Activated CD8-positive, alpha-beta memory T cell treated with anti-CD3 and anti-CD28 coated beads for 36 hours (primary cell): ENCODE measurements around the gene ELANE. TPM values are rescaled to one million over a fixed set of nuclear protein-coding genes. Genes with fewer than 3 reads are reported as not detected.

Experiments
- CTCF ChIA-PET: fragments of 350-600 bp; sonication (Branson Sonifier 250); formaldehyde crosslinking; loops from one replicate; lab custom pipeline; 2021; ENCODE audit warnings: antibody characterized with exemption; lab: Charles Lee
- POLR2A ChIA-PET: fragments of 350-600 bp; sonication (Branson Sonifier 250); formaldehyde crosslinking; loops from one replicate; lab custom pipeline; 2021; ENCODE audit warnings: antibody characterized with exemption; lab: Charles Lee
- total RNA-seq, 2 experiments: library from RNA; stranded (reverse); gene quantifications; one replicate each; pipeline ENCODE4 v1.2.3, GENCODE V29; 2021

Gene ELANE
- total RNA-seq, 2 experiments from 2014 or later, result not detected

DNA sequence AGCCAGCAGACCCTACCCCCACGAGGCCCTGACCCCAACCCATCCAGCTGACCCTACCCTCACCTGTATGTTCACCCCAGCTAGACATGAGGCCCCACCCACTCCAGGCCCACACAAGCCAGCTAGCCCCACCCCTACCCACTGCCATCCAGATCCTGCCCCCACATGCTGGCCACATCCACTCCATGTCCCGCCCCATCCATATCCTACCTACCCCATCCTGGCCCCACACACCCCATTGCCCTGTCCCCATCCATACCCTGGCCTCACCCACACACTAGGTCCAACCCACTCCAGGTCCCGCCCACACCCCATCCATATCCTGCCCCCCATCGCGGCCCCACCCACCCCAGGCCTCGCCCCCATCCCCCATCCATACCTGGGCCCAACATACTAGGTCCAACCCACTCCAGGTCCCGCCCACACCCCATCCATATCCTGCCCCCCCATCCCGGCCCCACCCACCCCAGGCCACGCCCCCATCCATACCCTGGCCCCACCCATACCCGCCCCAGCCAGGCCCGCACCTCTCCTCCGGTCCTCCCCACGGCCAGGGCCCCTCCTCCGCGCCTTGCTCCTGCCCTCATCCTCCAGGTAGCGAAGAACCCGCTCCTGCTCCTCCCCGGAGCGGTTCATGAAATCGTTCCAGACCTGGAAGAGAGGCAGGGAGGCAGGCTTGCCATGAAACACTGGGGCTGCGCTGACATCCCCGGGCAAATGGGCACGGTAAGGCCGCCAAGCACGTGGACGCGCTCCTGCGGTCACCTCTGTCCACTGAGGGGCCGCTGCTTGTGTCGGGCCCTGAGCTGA, 48.4 kb downstream of the ELANE start:
- CTCF ChIA-PET, result no interaction called here
- POLR2A ChIA-PET, result no interaction called here

GRCh38 chr19:901216-902092, 49.4 kb downstream of the ELANE start:
- POLR2A ChIA-PET, result no interaction called here

GRCh38 chr19:902093-902370, 49.9 kb downstream of the ELANE start:
- ChIA-PET CTCF (interaction anchor here (0.6 to 1.2 kb wide), 2 partner anchors 13 to 227 kb away, joined by 3 read pairs; no protein-coding TSS in a partner anchor), POLR2A (no interaction called here)

More at GRCh38 chr19:901216-902092, 49.4 kb downstream of the ELANE start:
- CTCF ChIA-PET, result interaction anchor here (0.6 kb wide), 1 partner anchor 228 kb away, joined by 3 read pairs; no protein-coding TSS in a partner anchor

DNA sequence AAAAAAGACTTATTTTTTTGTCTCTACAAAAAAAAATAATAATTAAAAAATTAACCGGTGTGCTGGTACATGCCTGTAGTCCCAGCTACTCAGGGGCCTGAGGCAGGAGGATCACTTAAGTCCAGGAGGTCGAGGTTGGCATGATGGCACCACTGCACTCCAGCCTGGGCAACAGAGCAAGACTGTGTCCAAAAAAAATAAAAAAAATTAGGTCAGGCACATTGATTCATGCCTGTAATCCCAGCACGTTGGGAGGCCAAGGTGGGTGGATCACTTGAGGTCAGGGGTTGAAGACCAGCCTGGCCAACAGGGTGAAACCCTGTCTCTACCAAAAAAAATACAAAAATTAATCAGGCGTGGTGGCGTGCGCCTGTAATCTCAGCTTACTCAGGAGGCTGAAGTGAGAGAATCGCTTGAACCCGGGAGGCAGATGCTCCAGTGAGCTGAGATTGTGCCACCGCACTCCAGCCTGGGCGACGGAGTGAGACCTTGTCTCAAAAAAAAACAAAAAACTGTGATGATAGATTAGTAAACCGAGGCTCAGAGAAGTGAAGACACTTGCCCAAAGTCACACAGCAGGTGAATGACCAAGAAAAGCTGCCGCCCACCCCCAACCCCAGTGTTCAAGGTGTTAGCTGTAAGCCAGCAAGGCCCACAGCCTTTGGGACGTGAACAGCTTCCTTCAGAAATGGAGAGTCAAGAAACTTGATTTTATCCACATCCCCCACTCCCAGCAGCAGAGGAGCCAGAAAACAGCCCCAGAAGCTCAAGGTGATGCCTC, 50.5 kb downstream of the ELANE start:
- ChIA-PET POLR2A (interaction anchor here (0.9 kb wide), 1 partner anchor 10 kb away, joined by 4 read pairs; the partner anchor contains the start of genes MED16 and RNU6-9), CTCF (interaction anchor here (0.6 to 1.2 kb wide), 3 partner anchors 9 to 226 kb away, joined by 3 to 4 read pairs (median 3); partner anchors contain the start of genes MED16 and RNU6-9)

- CTCF ChIA-PET, result interaction anchor here (0.7 to 1.2 kb wide), 3 partner anchors 10 to 16 kb away, joined by 3 to 4 read pairs (median 3); partner anchors contain the start of genes MED16 and RNU6-9
- POLR2A ChIA-PET, result interaction anchor here (0.9 kb wide), 1 partner anchor 10 kb away, joined by 4 read pairs; the partner anchor contains the start of genes MED16 and RNU6-9
These were observed 51.2 kb downstream of the ELANE start for GRCh38 chr19:903266-903797.

- POLR2A ChIA-PET, result interaction anchor here (0.7 kb wide), 1 partner anchor 90 kb away, joined by 4 read pairs; no protein-coding TSS in a partner anchor
- CTCF ChIA-PET, result no interaction called here
These were observed 52.4 kb downstream of the ELANE start for GRCh38 chr19:904545-904944.

Other genes with a start within 250 kb of the ELANE start
- 10 to 100 TPM; 79.9 to 81.1 TPM for gene POLRMT, start 218.8 kb upstream of the ELANE start, total RNA-seq
- gene FGF22, start 212.4 kb upstream of the ELANE start, total RNA-seq, result not detected
- gene RNF126, start 189.1 kb upstream of the ELANE start, total RNA-seq, result 100 to 1,000 TPM; 104 to 110 TPM
- gene FSTL3, start 175.9 kb upstream of the ELANE start, total RNA-seq, result 1 to 10 TPM; 7.5 to 8.6 TPM
- gene PRSS57, start 156.9 kb upstream of the ELANE start, total RNA-seq, result not detected
- under 1 TPM in 1 of 2 experiments, not detected in 1; 0.13 TPM for gene PALM, start 143.4 kb upstream of the ELANE start, total RNA-seq
- gene MISP, start 101.2 kb upstream of the ELANE start, total RNA-seq, result not detected
- gene PTBP1, start 54.9 kb upstream of the ELANE start, total RNA-seq, result 100 to 1,000 TPM; 872 to 908 TPM
- gene PLPPR3, start 30.3 kb upstream of the ELANE start, total RNA-seq, result not detected
- not detected for gene AZU1, start 24.5 kb upstream of the ELANE start, total RNA-seq
- gene PRTN3, start 11.3 kb upstream of the ELANE start, total RNA-seq, result not detected
- 1 to 10 TPM; 1.4 to 1.7 TPM for gene CFD, start 7.4 kb downstream of the ELANE start, total RNA-seq
- 10 to 100 TPM; 42.8 to 46.8 TPM for gene MED16, start 40.9 kb downstream of the ELANE start, total RNA-seq
- gene RNU6-9, start 41.2 kb downstream of the ELANE start, total RNA-seq, result not detected
- gene R3HDM4, start 60.9 kb downstream of the ELANE start, total RNA-seq, result 10 to 100 TPM; 55.8 to 56.9 TPM
- 1 to 10 TPM; 6.7 to 7.2 TPM for gene KISS1R, start 65.0 kb downstream of the ELANE start, total RNA-seq
- 10 to 100 TPM; 18.8 to 19.0 TPM for gene ARID3A, start 73.7 kb downstream of the ELANE start, total RNA-seq
- 100 to 1,000 TPM; 121 to 126 TPM for gene WDR18, start 132.0 kb downstream of the ELANE start, total RNA-seq
- not detected for gene GRIN3B, start 148.1 kb downstream of the ELANE start, total RNA-seq
- gene TMEM259, start 168.8 kb downstream of the ELANE start, total RNA-seq, result 100 to 1,000 TPM; 132 to 141 TPM
- gene RNU6-2, start 169.2 kb downstream of the ELANE start, total RNA-seq, result not detected
- gene CNN2, start 174.3 kb downstream of the ELANE start, total RNA-seq, result 10 to 100 TPM; 64.2 to 71.2 TPM
- 10 to 100 TPM; 16.1 to 17.2 TPM for gene ABCA7, start 187.8 kb downstream of the ELANE start, total RNA-seq
- 100 to 1,000 TPM; 148 to 154 TPM for gene ARHGAP45, start 214.9 kb downstream of the ELANE start, total RNA-seq
- gene POLR2E, start 243.1 kb downstream of the ELANE start, total RNA-seq, result 100 to 1,000 TPM; 272 to 275 TPM